Measurements from ENCODE around the gene TENT4A. TPM values are rescaled to one million over a fixed set of nuclear protein-coding genes. Genes with fewer than 3 reads are reported as not detected.

The TENT4A gene
- total RNA-seq, 4 donors from 2014 or later, result 17.0 to 21.9 (median 20.1) TPM

- Histone ChIP-seq H3K4me1 (peaks cover 30 to 42% (median 40%) of the 10 kb centered on the region in 4 donors), H3K4me3 (peak overlapping the region; percentile 71 to 85 (median 74)), H3K9me3 (no peaks in the 10 kb centered on the region), H3K27me3 (no peaks in the 10 kb centered on the region), H3K36me3 (no peaks in the 10 kb centered on the region), H3K27ac (replicated peaks in 1 of 4) (peak overlapping the region; percentile 96 to 99 (median 98))
- intact Hi-C loops (cut with DNase I), result loop anchor here (2.0 kb wide), 1 partner anchor 80 kb away; the partner anchor contains the start of genes NSUN2 and SRD5A1
- WGBS, result 0% methylated on average over 16 of the region's 85 CpGs
- DNase-seq (ENCODE audit: extremely low spot score), result peak; percentile 97
- TF ChIP-seq CTCF (IDR thresholded peaks at IDR 0.05) (no peak), EP300 (IDR thresholded peaks at IDR 0.05) (no peak), POLR2AphosphoS5 (IDR thresholded peaks at IDR 0.05) (peak in 1 of 2 donors; percentile 81), POLR2A (IDR thresholded peaks at IDR 0.05; ENCODE audit: low read depth) (peak; percentile 48)
Observed at GRCh38 chr5:6712577-6713273, 507 bp upstream of the TENT4A start.

- WGBS, result 0% methylated on average over 5 of the region's 99 CpGs
- DNase-seq (ENCODE audit: extremely low spot score), result peak; percentile 86
- peak overlapping the region; percentile 79 to 99 (median 98) for H3K27ac ChIP-seq (replicated peaks in 1 of 4)
- H3K27me3 ChIP-seq, result no peaks in the 10 kb centered on the region
- intact Hi-C loops (cut with DNase I), result no loop called here
- peak overlapping the region; percentile 71 to 85 (median 74) for H3K4me3 ChIP-seq
- H3K36me3 ChIP-seq, result no peaks in the 10 kb centered on the region
- H3K4me1 ChIP-seq, result peaks cover 45 to 57% (median 57%) of the 10 kb centered on the region in 4 donors
- no peaks in the 10 kb centered on the region for H3K9me3 ChIP-seq
- TF ChIP-seq POLR2AphosphoS5 (IDR thresholded peaks at IDR 0.05) (no peak), CTCF (IDR thresholded peaks at IDR 0.05) (no peak), EP300 (IDR thresholded peaks at IDR 0.05) (no peak), POLR2A (IDR thresholded peaks at IDR 0.05; ENCODE audit: low read depth) (no peak)
Observed at GRCh38 chr5:6714226-6715041, 1.2 kb downstream of the TENT4A start.

- Histone ChIP-seq H3K9me3 (no peaks in the 10 kb centered on the region), H3K4me3 (peak overlapping the region; percentile 71 to 85 (median 74)), H3K27ac (replicated peaks in 1 of 4) (no peak overlapping the region), H3K4me1 (peaks cover 53 to 65% (median 65%) of the 10 kb centered on the region in 4 donors), H3K27me3 (no peaks in the 10 kb centered on the region), H3K36me3 (no peaks in the 10 kb centered on the region)
- 49% methylated on average over 6 of the region's 6 CpGs for WGBS
- TF ChIP-seq POLR2A (IDR thresholded peaks at IDR 0.05; ENCODE audit: low read depth) (no peak), EP300 (IDR thresholded peaks at IDR 0.05) (no peak), POLR2AphosphoS5 (IDR thresholded peaks at IDR 0.05) (no peak), CTCF (IDR thresholded peaks at IDR 0.05) (no peak)
- peak; percentile 62 for DNase-seq (ENCODE audit: extremely low spot score)
- intact Hi-C loops (cut with DNase I), result no loop called here
Observed at GRCh38 chr5:6715271-6715670, 2.0 kb downstream of the TENT4A start.

GRCh38 chr5:6715758-6716628 lies 2.8 kb downstream of the TENT4A start:
- Histone ChIP-seq H3K9me3 (no peaks in the 10 kb centered on the region), H3K27me3 (no peaks in the 10 kb centered on the region), H3K36me3 (no peaks in the 10 kb centered on the region), H3K27ac (replicated peaks in 1 of 4) (peak overlapping the region in 1 of 4 donors; percentile 10), H3K4me1 (peaks cover 59 to 72% (median 72%) of the 10 kb centered on the region in 4 donors), H3K4me3 (peak overlapping the region; percentile 71 to 85 (median 74))
- WGBS, result 53% methylated on average over 15 of the region's 17 CpGs
- DNase-seq (ENCODE audit: extremely low spot score), result peak; percentile 80
- no peak for TF ChIP-seq CTCF (IDR thresholded peaks at IDR 0.05)
- TF ChIP-seq POLR2A (IDR thresholded peaks at IDR 0.05; ENCODE audit: low read depth), result no peak
- TF ChIP-seq EP300 (IDR thresholded peaks at IDR 0.05), result no peak
- TF ChIP-seq POLR2AphosphoS5 (IDR thresholded peaks at IDR 0.05), result no peak
- intact Hi-C loops (cut with DNase I), result no loop called here
